Right forelimb (tissue), 1 donor: ENCODE data around the gene DNAH3.
"Not testable (repeated sequence)": the region's sequence is repeated elsewhere in the genome, so short reads cannot be mapped to it uniquely, and the experiment has no call there.

Experiments
- DNase-seq: peaks from one replicate; pipeline ENCODE4 v3.0.0-alpha.2; 2018

The DNAH3 gene

DNA sequence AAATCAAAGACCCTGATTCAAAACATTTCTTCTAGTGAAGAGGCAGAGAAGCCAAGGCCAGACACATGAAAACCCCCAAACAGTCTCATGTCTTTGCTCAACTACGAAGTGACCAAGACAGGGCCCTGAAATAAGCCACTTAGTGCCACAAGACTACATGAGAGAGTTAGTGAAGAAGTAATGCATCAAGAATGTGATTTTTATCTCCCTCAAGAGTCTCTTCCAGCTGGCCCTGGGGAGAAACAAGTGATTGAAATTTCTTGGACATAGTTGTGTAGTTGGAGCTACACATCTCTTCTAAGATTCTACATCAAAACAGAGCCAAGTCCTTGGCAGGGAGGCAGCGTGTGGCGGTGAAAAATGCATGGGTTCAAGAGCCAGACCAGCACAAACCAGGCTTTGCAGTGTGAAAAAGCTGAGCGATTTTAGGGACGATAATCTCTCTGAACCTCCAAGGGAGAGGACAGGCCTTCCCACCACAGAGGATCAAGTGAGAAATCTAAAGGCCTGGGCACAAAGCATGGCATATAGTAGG is 219.5 kb downstream of the DNAH3 start:
- no peak for DNase-seq

DNA sequence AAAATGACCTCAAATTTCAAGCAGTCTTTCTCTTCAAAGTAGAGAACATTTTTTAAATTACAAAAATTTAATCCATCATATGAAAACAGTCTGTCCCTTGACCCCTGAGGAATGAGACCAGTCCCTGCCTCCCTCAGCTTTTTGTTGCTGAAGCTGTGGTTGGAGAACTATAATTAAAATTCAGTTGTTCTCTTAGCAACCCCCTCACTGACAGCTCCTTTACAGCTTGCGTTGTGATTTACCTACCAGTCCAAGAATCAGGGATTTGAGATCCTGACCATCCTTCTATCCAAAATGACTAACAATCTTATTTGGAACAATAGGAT is 220.3 kb downstream of the DNAH3 start:
- DNase-seq = no peak

DNA sequence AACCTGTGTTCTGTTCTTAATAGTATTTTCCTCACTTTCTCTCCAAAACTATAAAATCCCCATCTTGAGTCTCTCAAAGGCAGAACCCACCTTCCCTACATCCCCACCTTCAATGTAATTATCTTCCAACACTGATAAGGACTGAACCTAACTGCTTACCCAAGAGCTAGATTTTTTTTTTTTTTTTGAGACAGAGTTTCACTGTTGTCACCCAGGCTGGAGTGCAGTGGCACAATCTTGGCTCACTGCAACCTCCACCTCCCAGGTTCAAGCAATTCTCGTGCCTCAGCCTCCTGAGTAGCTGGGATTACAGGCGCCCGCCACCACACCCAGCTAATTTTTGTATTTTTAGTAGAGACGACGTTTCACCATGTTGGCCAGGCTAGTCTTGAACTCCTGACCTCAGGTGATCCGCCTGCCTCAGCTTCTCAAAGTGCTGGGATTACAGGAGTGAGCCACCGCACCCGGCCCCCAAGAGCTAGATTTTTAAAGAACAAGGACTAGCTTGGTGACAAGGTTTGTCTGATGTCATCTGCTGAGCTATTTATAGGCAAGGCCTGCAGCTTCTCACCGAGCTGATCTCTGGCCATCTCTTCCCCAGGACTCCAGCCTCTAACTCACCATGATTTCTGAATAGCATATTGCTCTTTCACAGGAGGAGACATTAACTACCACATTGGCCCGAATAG is 220.8 kb downstream of the DNAH3 start:
- not testable (repeated sequence) for DNase-seq

DNA sequence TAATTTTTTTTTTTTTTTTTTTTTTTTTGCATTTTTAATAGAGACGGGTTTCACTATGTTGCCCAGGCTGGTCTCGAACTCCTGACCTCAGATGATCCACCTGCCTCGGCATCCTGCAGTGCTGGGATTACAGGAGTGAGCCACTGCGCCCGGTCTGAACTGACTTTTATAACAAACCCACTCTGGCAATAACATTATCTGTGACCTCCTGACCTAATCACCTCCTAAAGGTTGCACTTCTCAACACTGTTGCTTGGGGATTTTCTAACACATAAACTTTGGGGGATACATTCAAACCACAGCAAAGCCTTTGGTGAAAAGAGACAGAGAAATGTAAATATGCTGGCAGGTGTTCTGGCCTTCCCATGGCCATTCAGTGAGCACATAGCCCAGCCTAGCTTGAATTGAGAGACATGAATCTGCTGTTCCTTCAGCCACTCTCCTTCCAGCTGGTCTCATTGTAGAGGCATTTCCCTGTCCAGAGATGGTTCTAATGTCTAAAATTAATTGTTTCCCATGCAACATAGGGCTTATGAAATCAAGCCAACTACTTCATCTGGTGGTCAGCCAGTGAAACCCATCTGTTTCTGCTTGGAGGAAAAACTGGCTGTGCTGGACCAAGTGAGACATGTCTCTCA is 221.8 kb downstream of the DNAH3 start:
- no peak for DNase-seq

DNA sequence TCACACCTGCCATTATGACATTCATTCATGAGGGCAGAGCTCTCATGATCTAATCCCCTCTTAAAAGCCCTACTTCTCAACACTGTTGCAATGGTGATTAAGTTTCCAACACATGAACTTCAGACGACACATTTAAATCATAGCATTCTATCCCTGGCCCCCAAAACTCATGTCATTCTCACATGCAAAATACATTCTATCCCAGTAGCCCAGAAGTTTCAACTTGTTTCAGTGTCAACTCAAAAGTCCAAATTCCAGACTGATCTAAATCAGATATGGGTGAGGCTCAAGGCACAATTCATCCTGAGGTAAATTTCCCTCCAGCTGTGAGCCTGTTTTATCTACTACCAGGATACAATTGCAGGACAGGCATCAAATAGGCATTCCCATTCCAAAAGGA is 224.9 kb downstream of the DNAH3 start:
- DNase-seq = no peak

DNA sequence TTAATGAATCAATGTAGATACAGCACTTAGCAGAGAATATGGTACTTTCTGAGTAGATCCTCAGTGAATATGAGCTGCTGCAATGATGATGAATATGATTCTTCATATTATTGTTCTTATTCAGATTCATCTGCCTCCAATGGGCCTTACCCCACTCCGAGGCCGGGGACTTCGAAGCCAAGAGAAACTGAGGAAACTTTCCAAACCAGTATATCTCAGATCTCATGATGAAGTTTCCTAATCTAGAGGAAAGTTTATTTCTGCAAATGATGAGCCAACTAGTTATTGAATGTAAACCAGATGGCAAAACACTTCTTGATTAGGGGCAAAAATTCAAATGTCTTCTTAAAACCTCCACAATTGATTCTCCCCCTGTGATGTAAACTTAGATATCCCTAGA is 226.8 kb downstream of the DNAH3 start:
- DNase-seq = no peak

DNA sequence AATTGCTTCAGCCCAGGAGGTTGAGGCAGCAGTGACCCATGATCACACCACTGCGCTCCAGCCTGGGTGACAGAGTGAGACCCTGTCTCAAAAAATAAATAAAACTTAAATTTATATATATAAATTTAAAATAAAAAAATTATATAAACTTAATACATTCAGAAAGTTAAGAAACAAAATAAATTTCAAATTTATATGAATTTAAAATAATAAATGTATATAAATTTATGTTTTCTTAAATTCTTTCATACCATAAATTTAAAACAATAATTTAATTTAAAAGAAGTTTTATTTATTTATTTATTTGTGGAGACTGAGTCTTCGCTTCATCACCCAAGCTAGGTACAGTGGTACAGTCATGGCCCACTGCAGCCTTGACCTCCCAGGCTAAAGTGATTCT is 229.8 kb downstream of the DNAH3 start:
- no peak for DNase-seq

DNA sequence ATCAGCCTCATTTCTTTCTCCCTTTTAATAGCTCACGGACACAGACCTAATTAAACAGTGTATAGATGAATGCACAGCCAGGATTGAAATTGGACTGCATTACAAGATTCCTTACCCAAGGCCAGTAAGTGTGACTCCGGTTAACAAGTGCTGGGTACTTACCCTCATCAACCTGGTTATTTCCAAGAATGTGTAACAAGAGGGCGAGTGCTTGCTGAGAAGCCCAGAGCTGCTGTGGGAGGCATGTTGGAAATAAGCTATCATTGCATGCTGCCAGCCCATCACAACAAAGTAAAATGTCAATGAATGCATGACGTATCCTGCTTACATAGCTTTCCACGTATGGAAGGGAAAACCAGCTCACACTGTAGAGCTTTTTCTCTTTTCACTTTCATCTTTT is 230.6 kb downstream of the DNAH3 start:
- DNase-seq = no peak

DNA sequence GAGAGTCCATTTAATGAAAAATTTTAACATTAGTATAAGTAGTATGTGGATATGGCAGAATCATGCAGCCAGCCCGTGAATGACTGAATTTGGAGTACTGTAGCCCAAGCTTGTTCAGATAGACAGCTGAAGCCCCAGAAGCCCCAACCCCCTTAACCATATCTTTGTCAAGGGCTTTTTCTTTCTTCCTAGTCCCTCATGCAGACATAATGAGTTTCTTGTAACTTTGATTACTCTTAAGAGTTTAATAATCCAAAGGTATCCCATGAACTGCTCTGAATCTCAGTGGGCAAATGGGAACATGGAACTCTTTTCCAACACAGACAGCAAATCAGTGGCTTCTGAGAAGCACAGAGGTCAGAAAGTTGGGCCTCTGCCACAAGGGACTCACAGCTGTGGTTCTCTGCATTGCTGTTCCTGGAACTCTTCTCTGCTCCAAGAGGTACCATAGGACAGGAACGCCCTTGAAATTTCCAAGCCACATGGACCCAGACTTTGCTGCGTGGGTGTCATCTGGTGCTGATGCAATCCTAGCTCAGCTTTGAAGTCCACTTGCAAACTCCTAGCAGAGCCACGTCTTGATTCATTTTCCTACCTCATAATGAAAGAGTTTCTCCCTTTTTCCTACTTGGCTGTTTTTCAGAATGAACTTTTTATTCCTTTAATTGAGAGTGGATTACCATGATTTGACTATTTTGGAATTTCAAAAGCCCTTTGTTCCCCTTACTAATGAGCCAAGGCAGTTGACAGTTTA is 232.0 kb downstream of the DNAH3 start:
- no peak for DNase-seq

DNA sequence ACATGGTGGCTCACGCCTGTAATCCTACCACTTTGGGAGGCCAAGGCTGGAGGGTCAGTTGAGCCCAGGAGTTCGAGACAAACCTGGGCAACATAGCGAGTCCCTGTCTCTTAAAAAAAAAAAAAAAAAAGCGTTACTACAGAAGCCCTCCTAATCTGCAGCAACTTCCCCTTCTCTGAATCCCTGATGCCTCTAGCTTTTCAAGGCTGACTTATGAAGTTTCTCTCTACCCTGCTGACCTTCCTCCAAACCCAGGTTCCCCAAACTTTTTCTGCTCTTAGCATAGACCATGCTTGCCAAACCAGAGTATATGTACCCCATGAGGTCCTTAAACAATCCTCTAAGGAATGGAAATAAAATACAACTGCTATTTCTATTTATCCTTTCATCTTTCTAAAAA is 233.7 kb downstream of the DNAH3 start:
- DNase-seq = no peak

DNA sequence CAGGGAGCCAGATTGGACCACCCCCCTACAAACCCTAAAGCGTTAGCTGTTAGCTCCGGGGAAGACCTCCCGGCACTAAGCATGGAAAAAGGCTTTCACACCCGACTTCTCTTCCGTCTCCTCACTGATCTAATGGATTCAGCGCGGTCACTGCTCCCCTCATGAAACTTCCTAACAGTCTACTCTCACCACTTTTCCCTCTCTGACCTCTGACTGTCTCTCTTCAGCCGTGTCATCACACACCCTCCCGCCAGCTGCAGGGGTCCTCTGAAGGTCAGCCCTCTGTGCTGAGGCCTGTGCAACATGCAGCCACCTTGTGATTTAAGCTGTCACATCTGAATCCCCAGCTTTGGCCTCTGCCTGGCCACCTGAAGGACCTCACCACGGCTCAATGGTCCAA is 234.4 kb downstream of the DNAH3 start:
- DNase-seq = no peak

DNA sequence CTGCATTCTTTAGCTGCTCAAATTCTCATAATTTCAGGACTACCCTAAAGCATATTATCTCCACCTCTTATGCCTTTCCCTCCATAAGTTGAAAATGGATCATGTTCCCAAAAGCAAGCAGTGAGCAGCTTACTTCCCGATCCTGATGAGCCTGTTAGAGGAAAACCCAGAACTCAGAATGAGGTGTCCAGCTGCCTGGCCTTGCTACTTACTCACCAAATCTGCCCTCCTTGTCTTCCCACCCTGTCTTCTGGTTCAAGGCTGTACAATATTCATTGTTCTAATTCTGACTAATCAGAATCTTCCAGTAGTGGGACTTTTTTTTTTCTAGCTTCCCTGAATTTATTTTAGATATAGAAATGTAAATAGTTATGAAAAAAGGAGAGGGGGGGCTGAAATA is 239.3 kb downstream of the DNAH3 start:
- DNase-seq = no peak

DNA sequence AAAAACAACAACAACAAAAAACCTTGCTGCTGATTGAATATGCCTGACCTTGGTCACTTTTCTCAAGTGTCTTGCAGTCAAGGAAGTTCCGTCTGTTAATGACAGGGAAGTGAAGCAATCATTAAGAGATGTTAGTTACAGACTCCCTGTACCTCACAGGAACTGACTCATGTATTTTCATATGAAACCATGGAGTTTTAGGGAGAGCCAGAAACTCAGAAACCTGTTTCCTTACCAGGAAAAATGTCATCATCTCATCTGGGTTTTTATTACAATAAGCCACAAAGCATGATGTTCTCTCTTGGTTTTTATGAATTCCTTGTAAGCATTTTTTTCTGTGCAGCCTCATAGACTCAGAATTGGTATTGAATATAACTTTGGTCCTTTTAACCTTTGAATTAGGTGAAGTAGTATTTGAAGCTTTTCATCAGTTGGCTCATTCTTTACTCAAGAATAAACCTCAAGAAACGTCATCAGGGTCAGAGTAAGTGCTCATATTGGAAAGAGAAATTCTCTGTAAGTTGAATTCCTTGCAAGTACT is 239.8 kb downstream of the DNAH3 start:
- DNase-seq = no peak

DNA sequence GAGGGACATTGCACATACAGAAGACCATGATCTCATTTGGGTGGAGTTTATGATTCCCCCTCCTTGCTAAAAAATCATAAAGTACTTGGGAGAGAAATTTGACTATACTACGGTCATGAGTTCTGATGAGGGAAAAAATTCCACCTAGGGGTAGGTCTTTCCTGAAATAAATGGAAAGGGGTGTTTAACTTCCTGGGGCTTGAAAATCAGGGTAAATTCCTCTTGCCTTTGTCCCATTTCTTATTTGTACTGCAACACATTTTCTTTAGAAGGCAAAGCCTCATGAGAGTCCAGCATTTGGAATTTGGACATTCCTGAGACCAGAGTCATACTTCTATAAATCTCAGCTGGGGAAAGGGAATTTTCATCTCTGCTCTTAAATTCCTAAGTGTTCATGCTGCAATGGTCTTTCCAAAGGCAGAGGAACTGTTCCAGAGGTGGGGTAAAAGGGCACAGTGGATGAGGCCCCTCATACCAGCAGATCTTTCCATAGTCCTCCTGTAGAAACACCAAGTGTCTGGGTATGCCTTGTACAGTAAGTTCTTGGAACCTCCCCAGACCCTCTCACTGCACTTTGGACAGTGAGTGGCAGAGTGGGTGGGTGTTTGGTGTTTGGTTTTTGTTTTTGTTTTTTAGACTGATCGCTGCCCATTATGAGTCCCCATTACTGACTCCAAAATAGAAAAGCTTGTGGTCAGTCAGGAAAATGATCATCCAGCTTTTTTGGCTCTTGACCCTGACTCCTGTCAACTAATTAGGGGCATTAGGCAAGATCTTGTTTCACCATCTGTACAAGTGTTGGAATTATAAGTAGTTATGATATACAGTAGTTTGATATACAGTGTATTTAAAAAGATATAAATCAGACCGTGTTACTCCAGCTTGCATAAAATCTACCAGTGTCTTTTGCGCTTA is 244.0 kb downstream of the DNAH3 start:
- no peak for DNase-seq

DNA sequence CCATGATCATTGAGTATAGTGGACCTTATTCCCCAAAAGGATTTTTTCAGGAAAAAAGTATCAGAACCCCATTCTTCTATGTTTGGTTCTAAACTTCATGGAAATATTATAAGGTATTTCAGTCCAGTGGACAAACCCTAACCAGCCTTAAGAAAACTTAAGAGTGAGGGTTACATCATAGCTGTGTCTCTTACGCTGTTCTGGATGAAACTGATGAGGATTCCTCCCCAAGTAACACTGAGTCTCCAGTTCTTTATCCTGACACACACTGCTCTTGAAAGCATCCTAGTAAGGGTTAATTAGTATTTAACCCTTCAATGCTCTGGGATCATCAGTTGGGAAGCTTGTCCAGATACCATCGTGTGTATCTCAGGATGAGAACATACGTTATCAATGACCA is 245.1 kb downstream of the DNAH3 start:
- no peak for DNase-seq

DNA sequence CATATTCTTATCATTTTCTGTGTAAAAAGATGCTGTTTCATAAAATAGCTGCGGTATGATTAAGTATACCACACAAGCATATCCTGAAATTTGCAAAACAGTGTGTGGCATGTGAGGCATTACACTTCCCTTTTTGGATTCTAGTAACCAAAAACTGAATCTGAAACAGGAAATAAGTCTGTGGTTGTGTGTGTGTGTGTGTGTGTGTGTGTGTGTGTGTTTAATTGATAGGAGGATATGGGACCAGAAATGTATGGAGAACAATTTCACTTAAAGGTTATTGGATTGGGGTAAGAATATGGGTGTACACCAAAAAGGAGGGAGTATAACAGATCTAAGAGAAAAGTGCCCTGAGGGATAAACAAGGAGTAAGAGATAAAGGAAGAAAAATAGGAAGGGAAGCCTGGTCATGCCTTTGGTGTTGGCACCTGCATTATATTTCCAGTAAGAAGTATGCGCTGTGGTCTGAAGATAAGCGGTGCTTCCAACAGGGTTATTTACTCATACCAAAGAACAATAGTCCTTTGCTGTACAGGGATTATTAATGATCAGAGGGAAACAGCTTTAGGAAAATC is 246.1 kb downstream of the DNAH3 start:
- no peak for DNase-seq

DNA sequence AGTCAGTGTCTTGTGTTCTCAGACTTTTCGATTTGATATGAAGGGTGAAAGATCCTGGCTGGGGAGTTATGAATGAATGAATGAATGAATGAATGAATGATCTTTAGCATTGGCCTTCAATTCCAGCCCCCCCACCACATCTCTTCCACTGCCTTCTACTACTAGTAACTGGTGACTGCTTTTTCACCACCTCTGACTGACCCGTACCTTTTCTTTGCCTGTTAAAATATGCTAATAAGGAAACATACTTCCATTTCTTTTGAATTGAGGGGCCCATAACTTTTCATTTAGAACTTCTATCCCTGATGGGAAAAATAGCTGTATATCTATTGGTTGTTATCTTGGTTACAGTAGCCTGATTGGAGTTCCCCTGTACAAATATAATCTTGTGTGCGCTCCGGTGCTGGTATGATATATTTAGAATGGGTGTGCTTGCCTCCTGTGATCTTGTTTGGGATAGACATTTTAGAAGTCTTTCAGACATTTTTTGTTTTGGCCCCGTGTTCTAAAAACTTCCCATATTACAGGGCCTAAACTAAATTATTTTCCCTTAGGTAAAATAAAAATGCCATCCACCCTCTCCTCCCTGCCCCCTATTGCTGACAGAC is 246.6 kb downstream of the DNAH3 start:
- no peak for DNase-seq

DNA sequence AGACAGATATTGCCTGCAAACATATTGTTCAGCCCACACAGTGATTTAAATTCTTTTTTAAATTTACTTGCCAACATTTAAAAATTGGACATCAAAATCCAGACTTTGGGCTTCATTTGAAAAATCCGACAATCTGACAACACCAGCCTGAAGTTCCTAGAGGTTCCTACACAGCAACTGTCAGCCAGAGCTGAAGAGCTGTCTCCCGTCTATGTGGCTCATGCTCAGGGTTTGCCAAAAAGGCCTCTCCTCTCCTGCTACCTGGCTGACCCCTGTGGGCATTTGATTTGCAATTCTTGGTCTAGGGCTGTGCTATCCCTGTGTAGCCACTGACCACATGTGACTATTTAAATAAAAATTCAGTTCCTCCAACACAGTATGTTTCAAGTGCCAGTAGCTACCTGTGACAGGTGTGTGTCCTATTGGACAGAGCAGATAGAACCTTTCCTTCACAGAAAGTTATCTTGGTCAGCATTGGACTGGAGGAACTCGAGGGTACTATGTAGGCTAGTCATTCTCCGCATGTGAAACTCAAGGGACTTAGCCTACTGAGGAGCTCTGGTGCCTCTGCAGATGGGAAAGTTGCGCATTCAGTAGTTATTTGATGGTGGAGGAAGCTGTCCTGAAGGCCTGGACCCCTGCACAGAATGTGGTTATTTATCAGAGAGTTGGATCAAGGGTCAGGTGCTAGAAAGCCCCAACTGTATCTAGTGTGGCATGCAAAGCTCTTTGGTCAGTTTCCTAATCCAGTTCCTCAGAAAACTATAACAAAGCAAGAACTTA is 247.3 kb downstream of the DNAH3 start:
- DNase-seq = no peak

DNA sequence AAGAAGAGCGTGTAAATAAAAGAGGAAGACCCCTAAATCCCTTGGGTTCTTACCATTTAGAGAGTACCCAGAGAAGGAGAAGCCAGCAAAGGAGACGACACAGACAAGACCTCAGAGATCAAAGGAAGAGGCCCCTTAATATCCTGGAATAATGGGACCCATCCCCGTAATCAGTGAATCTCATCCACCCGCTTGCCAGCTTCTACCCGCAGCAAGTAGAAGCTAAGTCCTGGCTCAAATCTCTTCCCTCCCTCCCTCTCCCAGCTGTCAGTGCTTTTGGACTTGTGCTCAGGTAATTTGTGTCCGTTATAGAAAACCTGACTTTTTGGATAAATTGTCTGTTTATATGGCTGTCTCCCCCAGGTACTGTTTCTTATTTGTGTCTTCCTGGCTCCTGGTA is 248.2 kb downstream of the DNAH3 start:
- DNase-seq = no peak

DNA sequence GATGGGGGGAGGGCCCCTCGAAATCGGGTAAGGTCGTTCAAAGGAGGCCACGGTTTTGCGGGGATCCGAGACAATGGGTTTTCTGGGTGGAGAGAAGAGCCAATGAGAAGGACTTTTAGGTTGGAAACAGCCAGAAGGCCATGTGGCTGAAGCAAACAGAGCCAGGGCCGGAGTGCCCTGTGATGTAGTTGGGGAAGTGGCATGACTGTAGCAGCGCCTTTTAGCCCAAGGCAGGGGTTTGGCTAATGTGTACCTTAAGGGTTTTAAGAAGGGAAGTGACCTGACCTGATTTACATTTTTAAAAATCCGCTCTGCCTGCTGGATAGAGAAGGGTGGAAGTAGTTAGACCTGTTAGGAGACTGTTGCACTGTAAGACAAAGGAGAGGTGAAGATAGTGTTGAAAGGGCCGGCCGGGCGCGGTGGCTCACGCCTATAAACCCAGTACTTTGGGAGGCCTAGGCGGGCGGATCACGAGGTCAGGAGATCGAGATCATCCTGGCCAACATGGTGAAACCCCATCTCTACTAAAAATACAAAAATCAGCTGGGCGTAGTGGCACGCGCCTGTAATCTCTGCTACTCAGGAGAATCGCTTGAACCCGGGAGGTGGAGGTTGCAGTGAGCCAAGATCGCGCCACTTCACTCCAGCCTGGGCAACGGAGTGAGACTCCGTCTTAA is 249.1 kb downstream of the DNAH3 start:
- peak; percentile 63 for DNase-seq

DNA sequence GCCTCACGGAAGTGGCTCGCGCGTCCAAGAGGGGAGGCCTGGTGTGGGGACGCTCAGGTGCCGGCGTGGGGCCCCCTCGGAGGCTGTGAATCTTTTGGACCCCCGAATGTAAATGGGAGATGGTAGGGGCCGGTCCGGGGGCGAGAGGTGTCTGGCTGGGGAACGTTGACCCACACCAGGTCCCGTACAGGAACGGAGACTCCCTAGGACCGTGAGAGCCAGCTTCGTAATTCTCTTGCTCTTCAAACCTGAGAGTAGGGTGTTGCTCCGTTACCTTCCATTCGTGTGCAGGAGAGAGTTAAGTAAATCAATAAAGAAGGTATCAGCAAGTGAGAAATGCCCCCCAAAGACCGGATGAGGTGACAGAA is 249.6 kb downstream of the DNAH3 start:
- DNase-seq = no peak
